Jurkat, Clone E6-1 (cell line): ENCODE results near the gene SORCS1. TPM values are rescaled to one million over a fixed set of nuclear protein-coding genes. Genes with fewer than 3 reads are reported as not detected.

ENCODE experiments used
- DNase-seq: peaks from one replicate; pipeline ENCODE4 v3.0.0-alpha.2; 2011; ENCODE audit warnings: low read depth, low spot score
- H3K4me3 ChIP-seq: 2 replicates; pipeline ENCODE4 v1.5.1; 2011; ENCODE audit warnings: mild to moderate bottlenecking, low read length, control low read depth, moderate library complexity
- polyA plus RNA-seq: library from polyadenylated mRNA; unstranded; fragments of >200 nt; gene quantifications from one replicate; pipeline ENCODE4 v1.2.1, GENCODE V29; 2012; ENCODE audit warnings: missing spikeins; ENCODE audit not compliant: insufficient read length, insufficient read depth

The SORCS1 gene
- not detected for polyA plus RNA-seq

- H3K4me3 ChIP-seq, result no peak within 1 kb of the TSS
- DNase-seq, result no peak
These were observed at the start of gene SORCS1 for GRCh38 chr10:107163881-107164861. Gene SORCS1 (minus strand): TSS chr10:107164706.

GRCh38 chr10:107214261-107214660 lies 49.8 kb upstream of the SORCS1 start:
- no peak for DNase-seq
- no peak overlapping the region for H3K4me3 ChIP-seq

- no peak overlapping the region for H3K4me3 ChIP-seq
These were observed 49.4 kb upstream of the SORCS1 start for GRCh38 chr10:107213861-107214260.

GRCh38 chr10:107206833-107207232 lies 42.3 kb upstream of the SORCS1 start:
- DNase-seq, result no peak
- H3K4me3 ChIP-seq, result no peak overlapping the region

More at GRCh38 chr10:107213861-107214260, 49.4 kb upstream of the SORCS1 start:
- no peak for DNase-seq

GRCh38 chr10:107169516-107169915 lies 5.0 kb upstream of the SORCS1 start:
- H3K4me3 ChIP-seq, result no peak overlapping the region
- DNase-seq, result no peak

- DNase-seq, result no peak
- H3K4me3 ChIP-seq, result no peak overlapping the region
These were observed 4.2 kb upstream of the SORCS1 start for GRCh38 chr10:107168738-107169137.

GRCh38 chr10:107166403-107166802 lies 1.9 kb upstream of the SORCS1 start:
- no peak for DNase-seq
- no peak overlapping the region for H3K4me3 ChIP-seq

GRCh38 chr10:107164992-107165391 lies 486 bp upstream of the SORCS1 start:
- H3K4me3 ChIP-seq, result no peak overlapping the region
- no peak for DNase-seq

GRCh38 chr10:107163076-107163855 lies 1.2 kb downstream of the SORCS1 start:
- no peak for DNase-seq
- H3K4me3 ChIP-seq, result no peak overlapping the region

- no peak for DNase-seq
- H3K4me3 ChIP-seq, result no peak overlapping the region
These were observed 3.6 kb downstream of the SORCS1 start for GRCh38 chr10:107160866-107161265.

GRCh38 chr10:107159871-107160270 lies 4.6 kb downstream of the SORCS1 start:
- no peak overlapping the region for H3K4me3 ChIP-seq
- DNase-seq, result no peak

GRCh38 chr10:107157071-107157470 lies 7.4 kb downstream of the SORCS1 start:
- no peak for DNase-seq
- H3K4me3 ChIP-seq, result no peak overlapping the region

- no peak overlapping the region for H3K4me3 ChIP-seq
- DNase-seq, result no peak
These were observed 12.4 kb downstream of the SORCS1 start for GRCh38 chr10:107152087-107152486.

GRCh38 chr10:107148906-107149305 lies 15.6 kb downstream of the SORCS1 start:
- no peak for DNase-seq
- no peak overlapping the region for H3K4me3 ChIP-seq

- no peak for DNase-seq
- no peak overlapping the region for H3K4me3 ChIP-seq
These were observed 20.0 kb downstream of the SORCS1 start for GRCh38 chr10:107144490-107144889.

GRCh38 chr10:107141524-107142061 lies 22.9 kb downstream of the SORCS1 start:
- no peak for DNase-seq

GRCh38 chr10:107139237-107139636 lies 25.3 kb downstream of the SORCS1 start:
- no peak for DNase-seq
- no peak overlapping the region for H3K4me3 ChIP-seq

More at GRCh38 chr10:107141524-107142061, 22.9 kb downstream of the SORCS1 start:
- H3K4me3 ChIP-seq, result no peak overlapping the region

GRCh38 chr10:107133656-107134055 lies 30.9 kb downstream of the SORCS1 start:
- H3K4me3 ChIP-seq, result no peak overlapping the region
- DNase-seq, result no peak

- no peak for DNase-seq
These were observed 35.5 kb downstream of the SORCS1 start for GRCh38 chr10:107129000-107129399.

More at GRCh38 chr10:107129000-107129399, 35.5 kb downstream of the SORCS1 start:
- no peak overlapping the region for H3K4me3 ChIP-seq
